Parathyroid adenoma (tissue), 2 donors: Measurements from ENCODE around the gene RGL1.

Experiments
- H2AFZ ChIP-seq: fragments of 300-600 bp; sonication (generic); one replicate; pipeline ENCODE4 v1.7.0; 2017; ENCODE audit warnings: antibody characterized with exemption, mild to moderate bottlenecking
- H3K27ac ChIP-seq: fragments of 300-600 bp; sonication (generic); one replicate; pipeline ENCODE4 v1.7.0; 2017
- H3K27me3 ChIP-seq: fragments of 300-600 bp; sonication (generic); one replicate; pipeline ENCODE4 v1.7.0; 2017; ENCODE audit warnings: low read length; ENCODE audit not compliant: control insufficient read depth, insufficient read depth
- H3K36me3 ChIP-seq: fragments of 300-600 bp; sonication (generic); one replicate; pipeline ENCODE4 v1.7.0; 2017; ENCODE audit warnings: low read length; ENCODE audit not compliant: control insufficient read depth, insufficient read depth
- H3K4me1 ChIP-seq: fragments of 300-600 bp; sonication (generic); one replicate; pipeline ENCODE4 v1.7.0; 2017; ENCODE audit warnings: control low read depth
- H3K4me2 ChIP-seq: fragments of 300-600 bp; sonication (generic); one replicate; pipeline ENCODE4 v1.7.0; 2017; ENCODE audit warnings: low read length
- H3K4me3 ChIP-seq: fragments of 300-600 bp; sonication (generic); one replicate; pipeline ENCODE4 v1.7.0; 2017; ENCODE audit warnings: low read depth, low read length
- H3K79me2 ChIP-seq: fragments of 300-600 bp; sonication (generic); one replicate; pipeline ENCODE4 v1.7.0; 2017; ENCODE audit warnings: control low read depth
- H3K9ac ChIP-seq: fragments of 300-600 bp; sonication (generic); one replicate; pipeline ENCODE4 v1.7.0; 2017; ENCODE audit warnings: mild to moderate bottlenecking
- H3K9me3 ChIP-seq: fragments of 300-600 bp; sonication (generic); one replicate; pipeline ENCODE4 v1.7.0; 2017; ENCODE audit warnings: low read length; ENCODE audit not compliant: control insufficient read depth
- TF ChIP-seq, protein P1 (sequence below): fragments of 300-600 bp; sonication (generic); IDR thresholded peaks from one replicate; pipeline ENCODE4 v1.7.0; 2017; ENCODE audit warnings: antibody characterized with exemption, mild to moderate bottlenecking
- donor health status: primary hyperparathyroidism.

The RGL1 gene

GRCh38 chr1:183954496-183954895 lies 149.6 kb downstream of the RGL1 start:
- Histone ChIP-seq H3K4me2 (no peak overlapping the region), H3K36me3 (no peaks in the 10 kb centered on the region), H3K4me1 (no peaks in the 10 kb centered on the region), H2AFZ (no peak overlapping the region), H3K4me3 (no peak overlapping the region), H3K9me3 (no peaks in the 10 kb centered on the region), H3K27ac (no peak overlapping the region), H3K27me3 (no peaks in the 10 kb centered on the region), H3K9ac (no peak overlapping the region), H3K79me2 (no peaks in the 10 kb centered on the region)
- TF ChIP-seq, protein P1, sequence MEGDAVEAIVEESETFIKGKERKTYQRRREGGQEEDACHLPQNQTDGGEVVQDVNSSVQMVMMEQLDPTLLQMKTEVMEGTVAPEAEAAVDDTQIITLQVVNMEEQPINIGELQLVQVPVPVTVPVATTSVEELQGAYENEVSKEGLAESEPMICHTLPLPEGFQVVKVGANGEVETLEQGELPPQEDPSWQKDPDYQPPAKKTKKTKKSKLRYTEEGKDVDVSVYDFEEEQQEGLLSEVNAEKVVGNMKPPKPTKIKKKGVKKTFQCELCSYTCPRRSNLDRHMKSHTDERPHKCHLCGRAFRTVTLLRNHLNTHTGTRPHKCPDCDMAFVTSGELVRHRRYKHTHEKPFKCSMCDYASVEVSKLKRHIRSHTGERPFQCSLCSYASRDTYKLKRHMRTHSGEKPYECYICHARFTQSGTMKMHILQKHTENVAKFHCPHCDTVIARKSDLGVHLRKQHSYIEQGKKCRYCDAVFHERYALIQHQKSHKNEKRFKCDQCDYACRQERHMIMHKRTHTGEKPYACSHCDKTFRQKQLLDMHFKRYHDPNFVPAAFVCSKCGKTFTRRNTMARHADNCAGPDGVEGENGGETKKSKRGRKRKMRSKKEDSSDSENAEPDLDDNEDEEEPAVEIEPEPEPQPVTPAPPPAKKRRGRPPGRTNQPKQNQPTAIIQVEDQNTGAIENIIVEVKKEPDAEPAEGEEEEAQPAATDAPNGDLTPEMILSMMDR, result no peak

DNA sequence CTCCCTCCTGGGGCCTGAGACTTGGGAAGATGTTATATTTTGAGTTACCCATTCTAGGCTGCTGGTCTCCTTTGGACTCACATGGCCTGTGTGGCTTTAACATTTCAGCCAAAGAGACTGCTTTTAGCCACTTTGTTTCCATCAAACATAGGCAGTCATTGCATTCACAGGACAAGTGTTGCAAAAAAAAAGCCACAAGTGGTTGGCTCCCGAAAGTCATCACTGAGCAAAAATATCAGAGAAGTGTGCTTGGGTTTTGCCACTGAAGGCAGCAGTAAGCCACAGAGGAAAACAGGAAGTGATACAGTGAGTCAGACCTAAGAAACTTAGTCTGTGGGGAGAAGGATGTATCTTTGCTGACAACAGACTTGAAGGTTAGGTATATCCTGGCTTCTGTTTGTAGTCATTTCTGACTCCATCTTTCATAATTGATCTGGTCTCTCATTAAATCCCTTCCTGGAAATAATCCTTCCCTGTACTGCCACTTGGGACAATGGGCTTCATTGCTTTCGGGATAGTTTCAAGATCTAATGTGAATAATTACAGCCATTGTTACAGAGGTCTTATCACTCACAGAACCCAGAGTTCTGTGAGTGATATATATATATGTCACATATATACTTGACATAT lies 151.8 kb downstream of the RGL1 start:
- Histone ChIP-seq H2AFZ (no peak overlapping the region), H3K27me3 (no peaks in the 10 kb centered on the region), H3K4me3 (no peak overlapping the region), H3K27ac (no peak overlapping the region), H3K4me1 (no peaks in the 10 kb centered on the region), H3K36me3 (no peaks in the 10 kb centered on the region), H3K9me3 (no peaks in the 10 kb centered on the region), H3K4me2 (no peak overlapping the region), H3K79me2 (no peaks in the 10 kb centered on the region), H3K9ac (no peak overlapping the region)
- TF ChIP-seq, protein P1, result no peak

DNA sequence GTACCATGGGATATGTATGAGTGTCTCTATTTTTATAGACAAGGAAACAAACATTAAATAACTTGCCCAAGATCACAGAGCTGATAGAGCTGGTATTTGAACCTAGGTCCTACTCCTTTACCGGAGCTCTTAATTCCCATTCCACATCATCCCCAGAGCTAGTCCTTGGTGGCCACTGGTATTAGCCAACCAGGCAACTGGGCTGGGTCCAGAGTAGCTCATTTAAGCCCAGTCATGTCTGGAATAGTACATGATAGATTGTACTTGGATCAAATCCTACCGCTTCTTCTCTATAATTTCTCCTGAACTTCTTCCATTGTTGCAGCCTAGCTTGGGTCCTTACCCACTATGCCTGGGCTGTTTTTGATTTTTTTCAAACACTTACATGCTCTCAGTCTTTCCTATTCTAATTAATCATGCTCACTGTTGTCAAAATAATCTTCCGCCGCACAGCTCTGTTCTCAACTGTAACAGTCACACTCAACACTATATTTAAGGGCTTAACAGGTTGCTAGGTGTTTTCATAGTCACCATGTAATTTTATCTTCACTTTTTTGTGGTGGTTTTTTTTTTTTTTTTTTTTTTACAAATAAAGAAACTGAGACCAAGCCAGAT lies 152.4 kb downstream of the RGL1 start:
- TF ChIP-seq, protein P1, result no peak
- no peak overlapping the region for H3K27ac ChIP-seq

DNA sequence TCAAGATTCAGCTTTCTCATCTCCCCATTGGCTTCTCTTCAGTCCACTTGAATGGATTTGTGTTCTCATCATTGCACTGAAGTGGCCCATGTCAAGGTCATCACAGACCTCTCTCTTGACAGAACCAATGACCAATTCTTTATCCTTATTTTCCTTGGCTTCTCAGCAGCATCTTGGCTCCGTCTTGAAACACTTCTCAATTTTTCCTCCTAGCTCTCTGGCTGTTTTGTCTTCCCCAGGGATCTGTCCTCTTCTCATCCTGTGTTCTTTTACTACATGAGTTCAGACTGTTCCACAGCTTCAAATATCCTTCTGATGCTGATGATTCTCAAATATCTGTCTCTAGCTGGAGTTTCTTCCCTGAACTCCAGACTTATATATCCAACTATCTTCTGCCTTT lies 154.0 kb downstream of the RGL1 start:
- Histone ChIP-seq H3K27ac (no peak overlapping the region), H3K4me2 (no peak overlapping the region), H3K9ac (no peak overlapping the region), H3K36me3 (no peaks in the 10 kb centered on the region), H3K27me3 (no peaks in the 10 kb centered on the region), H3K9me3 (no peaks in the 10 kb centered on the region), H2AFZ (no peak overlapping the region), H3K4me1 (no peaks in the 10 kb centered on the region), H3K79me2 (no peaks in the 10 kb centered on the region), H3K4me3 (no peak overlapping the region)
- TF ChIP-seq, protein P1, result no peak

More for the DNA sequence above, 152.4 kb downstream of the RGL1 start:
- H3K36me3 ChIP-seq, result no peaks in the 10 kb centered on the region
- H3K79me2 ChIP-seq, result no peaks in the 10 kb centered on the region
- H3K4me2 ChIP-seq, result no peak overlapping the region
- H3K4me1 ChIP-seq, result no peaks in the 10 kb centered on the region
- H3K4me3 ChIP-seq, result no peak overlapping the region
- H3K9me3 ChIP-seq, result no peaks in the 10 kb centered on the region
- H3K27me3 ChIP-seq, result no peaks in the 10 kb centered on the region
- H3K9ac ChIP-seq, result no peak overlapping the region
- H2AFZ ChIP-seq, result no peak overlapping the region

DNA sequence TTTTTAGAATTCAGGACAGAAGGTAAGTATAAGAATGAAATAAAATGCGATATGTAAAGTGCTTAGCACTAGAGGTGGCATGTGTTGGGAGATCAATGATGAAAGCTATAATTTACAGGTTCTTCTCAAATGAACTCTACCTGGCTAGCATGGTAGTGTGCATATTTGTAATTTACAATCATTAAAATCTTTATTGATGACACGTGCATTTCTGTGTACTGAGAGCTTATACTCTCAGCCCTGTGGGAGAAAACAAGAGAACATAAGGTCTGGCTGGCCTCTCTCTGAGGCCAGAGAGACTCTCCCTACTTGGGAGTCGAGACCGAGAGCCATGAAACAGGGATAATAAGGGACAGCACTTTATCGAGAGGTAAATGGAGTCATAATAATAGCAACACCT lies 156.2 kb downstream of the RGL1 start:
- no peak overlapping the region for H2AFZ ChIP-seq
- no peaks in the 10 kb centered on the region for H3K27me3 ChIP-seq
- no peak overlapping the region for H3K4me2 ChIP-seq
- TF ChIP-seq, protein P1, result no peak
- H3K79me2 ChIP-seq, result no peaks in the 10 kb centered on the region
- no peaks in the 10 kb centered on the region for H3K36me3 ChIP-seq
- H3K9ac ChIP-seq, result no peak overlapping the region
- no peaks in the 10 kb centered on the region for H3K9me3 ChIP-seq
- H3K4me3 ChIP-seq, result no peak overlapping the region
- no peaks in the 10 kb centered on the region for H3K4me1 ChIP-seq
- H3K27ac ChIP-seq, result no peak overlapping the region
